ENCODE measurements around the gene OTUB1.

DNA sequence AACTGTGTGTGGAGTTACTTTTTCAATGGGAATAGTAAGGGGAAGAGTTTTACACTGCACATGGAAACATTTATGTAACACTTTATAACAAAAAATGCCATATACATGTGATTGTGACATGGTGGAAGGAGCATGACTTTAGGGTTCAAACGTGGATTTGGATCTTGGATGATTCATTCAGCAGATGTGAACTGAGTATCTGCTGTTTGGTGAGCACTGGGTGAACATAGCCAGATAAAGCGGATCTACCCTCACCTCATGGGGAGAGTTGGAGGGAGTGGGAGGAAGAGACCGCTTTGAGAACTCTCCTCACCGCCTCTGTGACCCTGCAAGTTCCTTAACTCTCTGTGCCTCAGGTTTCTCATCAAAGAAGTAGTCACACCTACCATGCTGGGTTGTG is 44.3 kb upstream of the OTUB1 start:
- TF ChIP-seq POLR2A (IDR thresholded peaks at IDR 0.05) = no peak
- no peak for TF ChIP-seq CTCF (IDR thresholded peaks at IDR 0.05)
